HG02884 (cell line): ENCODE data around the gene PEMT.

Experiments used
- ATAC-seq: cut with Tn5 transposase; IDR thresholded peaks from one replicate; pipeline ENCODE4 v1.9.1; 2021; ENCODE audit warnings: mild to moderate bottlenecking, moderate library complexity; ENCODE audit not compliant: unreplicated experiment

The PEMT gene

DNA sequence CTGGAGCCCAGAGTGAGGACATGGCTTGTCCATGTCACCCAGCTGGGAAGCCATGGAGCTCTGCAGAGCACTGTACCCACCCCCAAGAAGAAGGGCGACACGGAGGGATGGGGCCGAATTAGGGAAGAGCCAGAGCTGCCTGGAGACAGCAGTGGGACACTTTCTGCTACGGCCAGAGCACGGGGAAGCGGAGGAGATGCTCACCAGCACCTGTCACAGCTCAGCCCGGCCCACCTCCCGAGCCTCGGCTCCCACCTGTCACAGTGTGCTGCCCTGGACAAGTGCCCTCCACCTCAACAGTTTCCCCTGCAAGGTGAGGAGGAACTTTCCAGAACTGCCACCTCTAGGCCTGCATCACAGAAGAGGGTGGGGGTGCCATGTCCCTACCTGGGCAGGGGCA lies 36.4 kb downstream of the PEMT start:
- no peak for ATAC-seq

DNA sequence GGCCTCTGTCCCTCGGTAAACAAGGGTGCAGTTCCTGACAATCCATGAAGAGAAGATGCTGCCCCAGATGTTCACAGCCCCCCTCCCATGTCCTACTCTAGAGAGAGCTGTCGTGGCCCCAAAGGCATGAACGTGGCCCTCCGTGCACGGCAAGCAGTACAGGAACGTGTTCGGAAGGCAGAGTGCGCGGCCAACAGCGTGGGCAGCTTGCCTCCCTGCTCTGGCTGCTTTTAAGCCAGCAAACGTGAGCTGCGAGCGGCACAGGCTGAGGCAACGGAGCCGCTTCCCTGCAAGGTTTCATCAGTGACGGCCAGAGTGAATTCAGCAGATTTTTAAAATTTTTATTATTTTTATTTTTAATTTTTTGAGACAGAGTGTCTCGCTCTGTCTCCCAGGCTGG lies 37.2 kb downstream of the PEMT start:
- ATAC-seq, result no peak

DNA sequence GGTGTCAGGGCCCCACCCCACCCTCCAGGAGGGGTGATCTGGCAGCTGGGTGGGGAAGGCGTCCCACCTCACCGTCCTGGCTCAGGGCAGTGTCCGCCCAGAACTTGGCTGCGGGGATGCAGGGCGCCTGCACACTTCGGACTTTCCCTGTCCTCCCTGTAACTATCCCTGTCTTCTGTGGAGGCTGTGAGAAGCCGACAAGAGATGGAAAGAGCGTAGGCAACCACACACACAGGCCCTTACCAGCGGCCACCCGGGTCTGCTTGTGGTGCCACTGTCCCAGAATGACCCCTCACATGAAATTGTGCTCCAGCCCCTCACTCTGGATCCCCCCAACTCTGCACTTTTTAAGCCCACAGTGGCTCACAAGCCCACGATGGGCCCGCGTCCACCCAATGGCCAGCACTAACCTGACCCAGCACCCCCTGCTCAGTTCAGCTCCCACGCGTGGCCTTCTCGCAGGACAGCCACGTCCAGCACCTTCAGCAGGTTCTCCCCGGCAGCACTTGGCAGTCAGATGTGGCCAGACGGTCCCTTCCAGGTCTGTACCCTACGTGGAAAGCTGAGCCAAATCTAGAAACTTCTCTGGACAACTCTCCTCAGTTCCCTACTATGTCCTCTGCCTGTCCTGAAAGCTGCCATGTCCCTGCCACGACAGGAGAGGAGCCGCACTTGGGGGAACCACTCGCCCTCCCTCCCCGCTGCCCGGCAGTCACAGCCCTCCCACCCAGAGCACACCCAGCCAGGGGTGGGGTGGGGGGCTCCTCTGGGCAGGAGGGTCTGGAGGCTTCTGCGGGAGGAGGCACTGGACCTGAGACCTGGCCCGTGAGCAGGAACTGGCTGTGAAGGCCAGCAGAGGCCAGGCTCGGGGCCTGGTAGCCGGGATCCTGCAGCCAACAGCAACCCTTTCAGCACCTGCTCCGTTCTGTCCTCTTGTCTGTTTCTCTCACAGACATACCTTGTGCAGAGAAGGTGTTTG lies 38.0 kb downstream of the PEMT start:
- ATAC-seq, result no peak

DNA sequence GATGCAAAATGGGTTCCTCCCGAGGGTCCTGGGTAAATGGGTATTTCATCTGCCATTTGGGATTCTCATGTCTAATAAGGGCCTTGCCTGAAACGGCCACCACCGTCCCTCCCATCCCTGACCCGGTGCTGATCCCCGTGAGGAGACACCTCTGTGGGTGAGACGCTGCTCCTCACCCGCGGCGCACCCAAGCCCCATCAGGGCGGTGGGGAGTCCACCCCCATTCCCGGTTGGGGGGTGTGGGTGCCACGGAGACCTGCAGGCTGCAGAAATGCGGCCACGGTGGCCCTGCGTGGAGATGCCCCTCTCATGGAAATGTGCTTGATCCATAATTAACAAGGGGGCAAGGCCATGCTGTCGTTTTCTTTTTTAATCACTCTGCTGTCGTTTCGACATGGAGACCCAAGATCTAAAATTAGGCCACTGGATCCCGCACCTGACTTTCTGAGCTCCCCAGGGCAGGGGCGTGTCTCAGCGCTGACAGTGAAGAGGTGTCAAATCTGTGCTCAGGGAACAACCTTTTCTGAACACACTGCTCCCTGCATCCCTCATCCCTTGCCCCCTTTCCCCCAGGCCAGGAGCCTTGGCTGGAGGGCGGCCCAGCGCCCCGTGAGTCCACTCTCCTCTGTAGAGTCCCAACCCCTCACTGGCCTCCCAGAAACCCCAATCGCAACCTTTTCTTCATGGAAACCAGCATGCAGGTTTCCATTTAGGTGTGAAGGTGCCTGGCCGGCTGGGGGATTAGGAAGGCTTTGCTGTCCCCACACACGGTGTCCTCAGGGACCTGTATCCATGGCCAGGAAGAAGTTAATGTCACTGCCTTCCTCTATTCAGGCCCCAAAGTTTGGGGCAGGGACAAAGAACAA lies 38.9 kb downstream of the PEMT start:
- no peak for ATAC-seq

DNA sequence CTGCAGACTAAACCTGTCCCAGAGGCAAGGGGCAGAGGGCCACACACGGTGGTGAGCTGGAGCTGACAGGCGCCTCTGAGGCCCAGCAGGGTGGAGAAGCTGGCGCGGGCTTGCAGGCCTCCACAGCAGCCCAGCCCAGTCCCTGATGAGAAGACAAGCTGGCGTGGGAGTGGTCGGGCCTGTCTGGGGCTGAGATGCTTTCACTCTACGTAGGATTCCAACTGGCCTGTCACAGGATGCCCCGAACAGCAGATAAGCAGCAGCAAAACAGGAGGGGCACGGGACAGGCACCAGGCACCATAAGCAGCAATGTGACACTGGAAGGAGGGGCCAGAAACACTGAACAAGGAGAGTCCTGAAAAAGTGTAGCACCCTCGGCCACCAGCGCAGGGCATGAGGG lies 40.1 kb downstream of the PEMT start:
- ATAC-seq, result no peak

DNA sequence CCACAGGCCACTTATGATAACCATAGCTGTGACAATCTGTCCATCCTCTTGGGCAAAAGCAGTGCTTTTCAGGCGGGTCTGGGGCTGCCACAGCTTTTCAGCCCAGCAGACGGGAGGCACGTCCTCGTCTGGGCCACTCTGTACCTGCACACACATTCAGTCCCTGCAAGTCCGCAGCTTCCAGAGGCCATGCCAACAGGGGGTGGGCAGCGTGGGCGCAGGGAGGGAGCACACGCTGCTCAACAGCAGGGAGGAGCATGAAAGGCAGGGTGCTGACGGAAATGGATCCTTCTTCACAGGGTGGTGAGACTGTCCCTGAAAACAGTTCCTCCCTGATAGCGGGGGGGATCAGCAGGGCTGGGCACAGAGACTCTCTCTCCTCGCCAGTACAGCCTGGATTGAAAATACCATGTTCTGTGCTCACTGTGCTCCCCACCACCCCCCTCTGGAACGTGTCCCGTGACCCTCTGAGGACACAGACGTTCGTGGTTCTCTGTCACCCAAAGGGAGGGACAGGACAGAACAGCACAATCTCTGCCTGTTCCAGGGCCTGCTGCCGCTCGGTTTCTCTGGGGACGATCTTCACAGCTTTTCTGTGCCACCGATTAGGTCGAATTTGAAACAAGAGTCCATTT lies 41.7 kb downstream of the PEMT start:
- no peak for ATAC-seq

DNA sequence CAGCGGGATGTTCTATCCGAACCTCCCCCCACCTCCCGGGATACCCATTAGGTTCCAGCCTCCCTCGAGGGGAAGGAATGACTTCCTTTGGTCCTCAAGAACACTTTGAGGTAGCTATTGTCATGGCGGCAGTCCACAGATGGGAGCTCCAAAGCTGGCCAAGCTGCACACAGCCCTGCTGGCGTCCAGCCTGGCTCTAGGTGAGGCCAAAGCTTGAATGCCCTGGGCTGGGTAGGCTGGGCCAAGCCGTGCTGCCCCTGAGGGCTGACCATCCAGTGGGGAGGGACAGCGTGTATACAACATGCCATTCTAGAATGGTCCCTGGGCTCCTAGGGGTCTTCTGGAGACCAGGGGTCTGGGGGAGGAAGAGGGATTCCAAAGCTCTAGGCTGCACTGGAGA lies 43.5 kb downstream of the PEMT start:
- ATAC-seq, result no peak

DNA sequence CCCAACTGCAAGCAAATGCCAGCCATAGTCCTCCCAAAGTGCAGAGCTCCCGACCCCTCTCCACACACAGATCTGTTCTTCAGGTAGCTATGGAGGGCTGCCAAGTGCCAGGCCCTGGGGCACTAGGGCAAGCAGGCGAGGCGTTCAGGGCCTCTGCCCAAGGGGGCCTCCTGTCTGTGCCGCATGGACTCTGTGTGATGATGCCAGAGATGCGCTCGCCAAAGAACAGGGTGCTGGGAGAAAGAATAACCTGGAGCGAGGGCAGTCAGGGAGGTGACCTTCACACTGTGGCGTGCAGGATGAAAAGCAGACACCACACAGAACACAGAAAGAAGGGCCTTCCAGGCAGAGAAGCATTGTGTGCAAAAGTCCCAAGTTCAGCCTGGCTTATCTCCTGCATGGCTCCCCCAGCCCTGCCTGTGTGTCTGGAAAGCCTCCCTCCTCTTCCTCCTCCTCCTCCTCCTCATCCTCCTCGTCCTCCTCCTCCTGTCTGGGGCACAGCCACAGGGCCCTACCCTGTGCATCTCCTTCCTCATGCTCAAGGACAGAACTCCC lies 44.2 kb downstream of the PEMT start:
- no peak for ATAC-seq

DNA sequence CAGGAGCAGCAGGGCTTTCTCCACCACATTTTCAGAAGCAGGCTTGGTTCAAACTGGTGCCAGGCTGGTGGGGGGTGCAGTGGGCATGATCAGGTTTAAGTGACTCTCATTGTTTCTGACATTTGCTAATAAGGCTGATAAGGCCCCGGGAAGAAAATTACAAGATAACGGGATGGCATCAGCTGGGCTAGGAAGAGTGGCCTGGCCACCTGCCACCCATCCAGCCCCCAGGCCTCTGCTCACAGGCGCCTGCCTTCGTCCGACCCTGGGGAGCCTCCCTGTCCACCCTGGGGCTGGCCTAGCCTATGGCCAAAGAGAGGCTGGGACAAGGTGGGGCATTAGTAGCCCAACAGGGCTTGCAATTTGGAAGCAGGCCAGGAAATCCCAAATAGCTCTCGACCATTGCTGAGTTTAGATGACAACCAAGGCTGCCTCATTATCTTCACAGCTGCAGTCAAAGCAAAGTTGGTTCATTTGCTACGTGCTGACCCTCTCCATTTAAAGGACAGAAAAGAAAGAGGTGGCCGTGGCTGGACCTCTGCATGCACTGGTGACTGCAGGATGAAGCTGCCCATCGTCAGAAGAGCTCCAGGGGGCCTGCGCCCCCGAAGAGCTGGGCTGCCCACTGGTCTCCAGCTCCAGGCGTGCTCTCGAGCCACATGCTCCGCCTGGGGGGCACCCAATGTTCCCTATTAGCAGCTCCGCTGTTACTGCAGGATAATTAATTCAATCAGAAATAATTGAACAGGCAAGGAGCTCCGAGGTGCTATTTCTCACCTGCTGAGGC lies 44.9 kb downstream of the PEMT start:
- ATAC-seq, result no peak

DNA sequence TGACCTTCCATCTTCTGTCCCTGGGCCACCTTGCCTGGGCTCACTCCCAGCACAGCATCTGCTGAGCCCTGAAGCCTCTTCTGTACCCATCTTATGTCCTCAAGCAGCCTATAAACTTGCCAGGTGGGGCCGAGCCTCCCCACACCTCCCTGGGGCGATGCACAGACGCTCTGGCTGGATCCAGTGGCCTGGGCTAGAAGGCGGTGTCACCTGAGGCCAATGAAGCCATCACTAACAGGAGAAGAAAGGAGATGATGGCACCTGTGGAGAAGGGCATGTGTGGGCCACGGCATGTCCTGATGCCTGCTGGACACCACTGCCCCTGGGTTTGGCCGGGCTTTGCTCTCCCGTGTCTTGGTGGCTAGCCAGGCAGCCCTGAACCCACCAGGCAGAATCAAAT lies 45.5 kb downstream of the PEMT start:
- no peak for ATAC-seq

DNA sequence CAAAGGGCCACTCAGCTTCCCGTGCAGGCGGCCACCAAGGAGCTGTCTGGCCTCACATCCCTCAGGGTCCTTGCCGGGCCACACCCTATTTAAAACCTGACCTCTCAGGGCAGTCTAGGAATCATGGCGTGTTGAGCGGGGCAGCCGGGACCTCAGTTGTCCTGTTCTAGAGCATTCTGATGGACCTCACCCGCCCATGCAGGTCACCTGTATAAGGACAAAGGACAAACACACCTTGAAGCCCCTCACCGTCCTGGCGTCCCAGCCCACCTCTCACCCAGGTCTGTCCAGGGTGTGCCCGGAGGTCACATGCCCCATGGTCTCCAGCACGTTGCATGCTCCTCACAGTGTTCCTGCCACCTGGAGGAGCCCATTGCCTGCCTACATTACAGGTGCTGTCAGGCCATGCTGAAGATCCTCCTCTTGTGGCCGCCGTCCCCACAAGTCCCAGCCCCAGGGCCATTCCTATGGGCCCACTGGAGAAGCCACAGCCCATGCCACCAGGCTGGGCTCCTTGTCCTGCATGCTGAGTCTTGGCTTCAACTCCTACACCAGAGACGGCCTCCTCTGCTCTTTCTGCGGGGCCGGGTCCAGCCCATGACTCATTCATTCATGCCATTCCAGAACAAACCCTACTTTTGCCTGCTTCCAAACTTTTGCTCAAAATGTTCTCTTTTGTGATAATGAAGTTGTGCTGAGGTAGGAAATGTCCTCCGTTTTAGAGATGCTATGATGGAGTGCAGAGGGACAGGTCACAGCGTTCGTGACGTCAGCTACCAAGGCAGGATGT lies 46.3 kb downstream of the PEMT start:
- no peak for ATAC-seq

DNA sequence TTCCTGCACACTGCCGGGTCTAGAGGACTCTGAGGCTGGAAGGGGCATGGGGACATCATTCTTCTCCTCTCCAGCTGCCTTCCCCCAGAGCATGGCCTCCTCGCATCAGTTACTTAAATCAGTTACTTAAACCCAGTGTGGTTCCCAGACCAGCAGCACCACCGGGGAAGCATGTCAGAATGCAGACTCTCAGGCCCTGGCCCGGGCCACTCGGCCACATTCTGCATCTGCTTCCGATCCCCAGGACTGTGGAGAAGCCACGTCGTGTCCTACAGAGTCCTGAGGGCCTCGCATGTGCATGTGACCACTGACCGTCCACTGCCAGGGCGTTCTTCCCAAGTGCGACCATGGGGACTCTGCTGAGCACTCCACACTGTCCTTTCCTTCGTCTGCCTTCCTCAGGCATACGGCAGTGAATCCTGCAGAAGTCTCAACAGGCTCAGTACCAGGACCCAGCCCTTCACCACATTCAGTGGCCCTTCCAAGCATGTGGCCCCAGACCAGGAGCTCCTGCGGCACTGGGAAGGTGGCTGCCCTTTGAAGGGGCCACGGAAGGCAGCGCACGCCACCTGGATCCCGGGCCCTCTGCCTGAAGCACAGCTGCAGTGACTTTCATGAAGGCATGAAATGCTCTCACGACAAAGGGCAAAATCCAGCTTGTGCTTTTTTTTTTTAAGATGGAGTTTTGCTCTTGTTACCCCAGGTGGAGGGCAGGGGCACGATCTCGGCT lies 48.4 kb downstream of the PEMT start:
- ATAC-seq, result no peak

DNA sequence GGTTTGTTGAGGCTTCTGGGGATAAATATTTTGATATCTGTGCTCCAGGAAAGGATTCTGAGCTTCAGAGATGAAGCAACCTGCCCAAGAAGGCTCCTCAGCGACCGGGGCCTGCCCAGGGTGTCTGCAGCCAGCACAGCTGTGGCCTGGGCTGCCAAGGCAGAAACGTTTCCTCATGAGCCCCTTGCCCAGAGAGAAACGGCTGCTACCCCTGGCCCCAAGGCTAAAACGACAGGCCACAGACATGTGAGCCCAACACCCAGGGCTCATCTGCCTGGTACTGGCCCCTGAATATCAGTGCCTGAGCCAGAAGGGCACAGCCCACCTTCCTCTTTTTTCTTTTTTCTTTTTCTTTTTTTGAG lies 49.9 kb downstream of the PEMT start:
- ATAC-seq, result no peak

DNA sequence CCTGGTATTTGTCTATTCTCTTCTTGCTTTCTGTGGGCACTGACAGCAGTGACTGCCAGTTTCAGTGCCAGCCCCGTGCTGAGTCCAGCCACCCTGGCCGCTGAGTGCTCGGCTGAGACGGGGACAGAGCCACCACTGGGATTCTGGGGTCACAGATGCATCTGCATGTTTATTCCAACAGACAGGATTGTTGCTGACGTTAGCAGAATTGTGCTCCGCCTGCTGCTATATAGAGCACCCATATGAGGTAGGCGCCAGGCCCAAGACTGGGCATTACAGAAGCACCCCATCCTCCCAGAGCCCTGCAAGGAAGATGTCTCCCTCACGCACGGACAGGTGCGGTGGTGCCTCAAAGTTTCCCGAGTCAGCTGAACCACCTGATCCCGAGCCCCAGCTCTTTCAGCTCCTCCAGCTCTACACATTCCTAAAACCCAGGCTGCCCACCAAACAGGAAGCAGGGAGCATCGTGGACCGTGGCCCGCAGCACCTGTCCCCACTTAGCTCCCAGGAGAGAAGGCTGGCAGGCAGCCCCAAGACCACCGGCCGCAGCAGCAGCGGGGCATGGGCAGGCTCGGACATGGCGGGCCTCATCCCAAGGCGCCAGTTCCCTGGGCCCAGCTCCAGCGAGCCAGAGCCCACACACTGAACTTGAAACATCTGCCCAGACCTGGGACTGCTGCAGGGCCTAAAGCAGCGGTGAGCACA lies 50.4 kb downstream of the PEMT start:
- ATAC-seq, result no peak

DNA sequence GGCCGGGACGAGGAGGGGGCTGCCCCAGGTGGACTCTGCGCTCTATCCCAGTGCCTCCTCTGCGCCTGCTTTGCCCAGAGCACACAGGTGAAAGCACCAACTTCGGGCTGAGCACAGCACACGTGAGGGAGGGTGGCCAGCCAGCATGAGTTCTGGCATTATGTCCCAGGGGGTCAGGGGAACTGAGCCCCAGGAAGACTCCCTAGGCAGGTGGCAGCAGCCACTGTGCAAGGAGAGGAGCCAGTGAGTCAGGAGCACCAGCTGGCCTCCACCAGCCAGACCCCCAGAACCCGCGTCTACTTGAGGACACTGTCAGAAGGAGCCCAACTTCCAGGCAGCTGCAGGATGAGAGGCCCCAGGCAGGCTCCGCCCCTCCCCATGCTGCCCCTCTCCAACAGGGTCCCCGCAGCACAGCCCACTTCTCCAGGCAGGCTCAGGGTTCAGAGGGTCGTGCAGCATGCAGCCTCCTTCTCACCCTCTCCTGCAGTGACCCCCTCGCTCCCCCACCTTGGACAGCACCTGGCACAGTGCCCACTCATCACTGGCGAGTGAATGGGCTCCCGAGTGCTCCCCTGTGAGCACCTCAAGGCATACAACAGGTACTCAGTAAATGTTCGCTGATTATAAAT lies 51.1 kb downstream of the PEMT start:
- no peak for ATAC-seq

DNA sequence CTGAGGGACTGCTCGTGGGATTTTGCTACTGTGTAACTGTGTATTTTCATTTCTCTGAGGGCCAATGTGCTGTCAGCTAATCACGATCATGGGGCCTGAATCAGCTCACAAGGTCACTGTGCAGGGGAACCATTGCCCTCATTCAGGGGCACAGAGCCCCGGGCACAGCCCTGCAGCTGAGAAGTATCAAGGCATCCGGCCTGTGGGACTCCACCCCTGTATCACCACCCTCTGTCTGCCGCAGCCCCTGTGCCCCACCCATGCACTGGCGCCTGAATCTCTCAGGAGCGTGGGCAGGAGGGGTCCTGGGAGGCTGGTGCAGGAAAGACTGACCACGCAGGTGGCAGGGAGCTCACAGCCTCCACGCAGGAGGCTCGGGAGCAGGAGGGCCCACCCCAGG lies 51.9 kb downstream of the PEMT start:
- no peak for ATAC-seq

DNA sequence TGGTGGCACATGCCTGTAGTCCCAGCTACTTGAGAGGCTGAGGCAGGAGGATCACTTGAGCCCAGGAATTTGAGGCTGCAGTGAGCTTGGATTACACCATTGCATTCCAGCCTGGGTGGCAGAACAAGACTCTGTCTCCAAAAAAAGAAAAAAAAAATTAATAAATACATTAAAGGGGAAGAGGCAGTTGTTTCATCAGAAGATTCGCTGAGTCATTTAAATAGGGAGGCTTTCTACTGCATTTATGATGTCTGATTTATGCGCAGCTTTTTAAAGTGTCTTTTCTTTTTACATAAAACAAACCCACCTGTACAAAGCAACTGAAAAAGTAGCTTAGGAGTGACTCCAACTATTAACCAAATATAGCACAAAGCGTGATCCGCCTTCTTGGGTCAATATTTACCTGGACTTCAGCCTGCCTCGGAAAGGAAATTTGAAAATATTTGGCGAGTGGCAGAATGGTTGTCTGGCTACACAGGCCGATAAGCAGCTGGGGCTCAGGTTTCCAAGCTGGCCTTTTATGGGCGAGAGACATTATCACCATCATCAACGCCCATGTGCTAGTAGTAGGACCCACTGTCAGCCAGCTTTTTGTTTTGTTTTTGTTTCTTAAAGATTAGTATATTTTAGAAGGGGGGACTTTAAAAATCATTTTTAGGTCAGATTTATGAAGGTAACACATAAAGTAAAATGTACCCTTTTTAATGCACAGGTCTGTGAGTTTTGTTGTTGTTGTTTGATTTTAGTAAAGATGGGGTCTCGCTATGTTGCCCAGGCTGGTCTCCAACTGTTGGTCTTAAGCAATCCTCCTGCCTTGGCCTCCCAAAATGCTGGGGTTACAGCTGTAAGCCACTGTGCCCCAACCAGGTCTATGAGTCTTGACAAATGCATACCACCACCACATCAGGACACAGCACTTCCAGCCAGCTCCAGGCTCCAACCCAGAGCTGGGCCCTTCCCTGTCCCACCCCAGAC lies 52.8 kb downstream of the PEMT start:
- no peak for ATAC-seq
